GM19468 (cell line): ENCODE measurements around the gene PHACTR1.

Experiments
- ATAC-seq: cut with Tn5 transposase; IDR thresholded peaks from one replicate; pipeline ENCODE4 v1.9.1; 2021; ENCODE audit warnings: mild to moderate bottlenecking, moderate library complexity, moderate number of reproducible peaks; ENCODE audit not compliant: unreplicated experiment; ENCODE audit errors: extremely low read depth

Gene PHACTR1

GRCh38 chr6:13289789-13290318, 573.3 kb downstream of the PHACTR1 start:
- ATAC-seq: no peak

- no peak for ATAC-seq
These were observed 573.8 kb downstream of the PHACTR1 start for GRCh38 chr6:13290335-13290734.

GRCh38 chr6:13292774-13293173, 576.2 kb downstream of the PHACTR1 start:
- no peak for ATAC-seq

GRCh38 chr6:13294499-13295069, 578.0 kb downstream of the PHACTR1 start:
- no peak for ATAC-seq

- no peak for ATAC-seq
These were observed 579.0 kb downstream of the PHACTR1 start for GRCh38 chr6:13295576-13295975.

GRCh38 chr6:13296536-13296997, 580.0 kb downstream of the PHACTR1 start:
- ATAC-seq: no peak

- ATAC-seq: no peak
These were observed 580.8 kb downstream of the PHACTR1 start for GRCh38 chr6:13297391-13297790.

GRCh38 chr6:13298446-13298845, 581.9 kb downstream of the PHACTR1 start:
- no peak for ATAC-seq

GRCh38 chr6:13299403-13299821, 582.8 kb downstream of the PHACTR1 start:
- no peak for ATAC-seq

GRCh38 chr6:13299918-13300317, 583.4 kb downstream of the PHACTR1 start:
- no peak for ATAC-seq

- ATAC-seq: no peak
These were observed 584.4 kb downstream of the PHACTR1 start for GRCh38 chr6:13300643-13301590.

GRCh38 chr6:13302291-13302690, 585.7 kb downstream of the PHACTR1 start:
- ATAC-seq: no peak

- peak; percentile 48 for ATAC-seq
These were observed 586.4 kb downstream of the PHACTR1 start for GRCh38 chr6:13302751-13303667.

GRCh38 chr6:13303668-13304017, 587.1 kb downstream of the PHACTR1 start:
- peak; percentile 19 for ATAC-seq

GRCh38 chr6:13304101-13304500, 587.5 kb downstream of the PHACTR1 start:
- ATAC-seq: no peak

- peak; percentile 34 for ATAC-seq
These were observed 588.2 kb downstream of the PHACTR1 start for GRCh38 chr6:13304580-13305260.

GRCh38 chr6:13305288-13305687, 588.7 kb downstream of the PHACTR1 start:
- no peak for ATAC-seq

GRCh38 chr6:13305791-13306190, 589.2 kb downstream of the PHACTR1 start:
- no peak for ATAC-seq

GRCh38 chr6:13307508-13307995, 591.0 kb downstream of the PHACTR1 start:
- ATAC-seq: no peak
